OCI-LY1 (cell line): ENCODE data around the gene STRA6.

Experiments
- EZH2 ChIP-seq: fragments of 200-600 bp; sonication (generic), shearing (Covaris generic); IDR thresholded peaks from 2 replicates; pipeline ENCODE4 v1.8.0; 2017; ENCODE audit warnings: borderline replicate concordance, mixed run types, mild to moderate bottlenecking, antibody characterized with exemption, low read length, moderate library complexity, mixed read lengths
- TF ChIP-seq, protein P1 (sequence below): fragments of 200-600 bp; sonication (generic), shearing (Covaris generic); IDR thresholded peaks from 2 replicates; pipeline ENCODE4 v1.5.1; 2017; ENCODE audit warnings: mild to moderate bottlenecking, antibody characterized with exemption, low read length, moderate library complexity, mixed read lengths

DNA sequence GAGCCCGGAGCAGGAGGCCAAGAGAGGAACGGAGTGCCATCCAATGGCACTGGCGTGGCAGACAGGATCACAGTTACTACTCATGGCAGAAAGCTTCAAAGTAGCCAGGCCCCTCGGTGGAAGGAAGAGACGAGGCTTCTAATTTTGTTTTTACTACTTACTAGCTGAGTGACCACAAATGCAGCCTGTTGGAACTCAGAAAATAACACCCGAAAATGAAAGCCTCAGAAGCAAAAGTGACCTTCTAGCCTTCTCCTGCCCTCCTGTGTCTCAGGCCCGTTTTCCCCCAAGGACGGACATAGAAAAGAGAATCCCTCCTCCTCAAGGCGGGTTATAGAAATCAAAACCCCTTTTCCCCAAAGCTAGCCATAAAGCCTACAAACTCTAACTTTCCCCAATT is 9.9 kb upstream of the STRA6 start:
- TF ChIP-seq EZH2 = no peak
- TF ChIP-seq, protein P1, sequence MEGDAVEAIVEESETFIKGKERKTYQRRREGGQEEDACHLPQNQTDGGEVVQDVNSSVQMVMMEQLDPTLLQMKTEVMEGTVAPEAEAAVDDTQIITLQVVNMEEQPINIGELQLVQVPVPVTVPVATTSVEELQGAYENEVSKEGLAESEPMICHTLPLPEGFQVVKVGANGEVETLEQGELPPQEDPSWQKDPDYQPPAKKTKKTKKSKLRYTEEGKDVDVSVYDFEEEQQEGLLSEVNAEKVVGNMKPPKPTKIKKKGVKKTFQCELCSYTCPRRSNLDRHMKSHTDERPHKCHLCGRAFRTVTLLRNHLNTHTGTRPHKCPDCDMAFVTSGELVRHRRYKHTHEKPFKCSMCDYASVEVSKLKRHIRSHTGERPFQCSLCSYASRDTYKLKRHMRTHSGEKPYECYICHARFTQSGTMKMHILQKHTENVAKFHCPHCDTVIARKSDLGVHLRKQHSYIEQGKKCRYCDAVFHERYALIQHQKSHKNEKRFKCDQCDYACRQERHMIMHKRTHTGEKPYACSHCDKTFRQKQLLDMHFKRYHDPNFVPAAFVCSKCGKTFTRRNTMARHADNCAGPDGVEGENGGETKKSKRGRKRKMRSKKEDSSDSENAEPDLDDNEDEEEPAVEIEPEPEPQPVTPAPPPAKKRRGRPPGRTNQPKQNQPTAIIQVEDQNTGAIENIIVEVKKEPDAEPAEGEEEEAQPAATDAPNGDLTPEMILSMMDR = no peak
